GM12878 (cell line): ENCODE results near the gene ALG11. TPM values are rescaled to one million over a fixed set of nuclear protein-coding genes. Genes with fewer than 3 reads are reported as not detected.

ENCODE experiments used
- ATAC-seq: fragments of 200-7000 bp; cut with Tn5 transposase; 3 replicates; pipeline ENCODE4 v1.9.1; 2020; ENCODE audit warnings: mild to moderate bottlenecking, moderate library complexity
- BruUV-seq: library from RNA; stranded (reverse); fragments of 400-500 nt; replicated peaks from 2 replicates; lab custom pipeline; 2021; lab: Mats Ljungman, UMichigan
- CTCF ChIA-PET: fragments of 300-600 bp; sonication (Branson Sonifier 250); formaldehyde crosslinking; extraction: SDS; loops from one replicate; lab custom pipeline; 2021; ENCODE audit warnings: inconsistent platforms; lab: Yijun Ruan, JAX
- POLR2A ChIA-PET: fragments of 350-600 bp; formaldehyde crosslinking; extraction: SDS; loops from one replicate; lab custom pipeline; 2021; ENCODE audit warnings: inconsistent platforms; lab: Charles Lee
- RAD21 ChIA-PET: fragments of 300-600 bp; sonication (Branson Sonifier 250); formaldehyde crosslinking; loops from one replicate; lab custom pipeline; 2023; ENCODE audit warnings: antibody characterized with exemption; ENCODE audit not compliant: unreplicated experiment; lab: Charles Lee
- SMC1A ChIA-PET: fragments of 300-600 bp; sonication (Branson Sonifier 250); formaldehyde crosslinking; loops from one replicate; lab custom pipeline; 2023; ENCODE audit not compliant: unreplicated experiment, uncharacterized antibody; lab: Charles Lee
- DNase-seq: peaks from one replicate; pipeline ENCODE4 v3.0.0-alpha.2; 2011; ENCODE audit warnings: low read depth, low spot score
- FAIRE-seq: peaks from 3 replicates; lab custom pipeline; 2011; peaks lifted over from hg19 to GRCh38; lab: Jason Lieb, UNC
- H2AFZ ChIP-seq: 2 replicates; pipeline ENCODE4 v1.6.0; 2011; ENCODE audit warnings: low read depth, low read length, control low read depth; ENCODE audit not compliant: control insufficient read depth
- H3K27ac ChIP-seq: 2 replicates; pipeline ENCODE4 v1.5.1; 2011; ENCODE audit warnings: control low read depth; ENCODE audit not compliant: control insufficient read depth, insufficient read depth
- H3K27me3 ChIP-seq, 2 experiments: replicated peaks in 1 of 2; 2 replicates each; pipeline versions ENCODE4 v1.6.0 to v1.6.1; 2011; ENCODE audit warnings: low read length in 1 of 2; ENCODE audit not compliant: control insufficient read depth in 2 of 2, insufficient read depth in 2 of 2
- H3K36me3 ChIP-seq, 2 experiments: 2 replicates each; pipeline ENCODE4 v1.5.1; 2011; ENCODE audit warnings: low read length in 1 of 2; ENCODE audit not compliant: control insufficient read depth in 2 of 2, insufficient read depth in 2 of 2
- H3K4me1 ChIP-seq: 2 replicates; pipeline ENCODE4 v1.6.1; 2011; ENCODE audit warnings: mild to moderate bottlenecking, low read length, moderate library complexity, mixed read lengths; ENCODE audit not compliant: control insufficient read depth, insufficient read depth
- H3K4me2 ChIP-seq: 2 replicates; pipeline ENCODE4 v1.6.0; 2011; ENCODE audit warnings: control low read depth; ENCODE audit not compliant: control insufficient read depth, insufficient read depth
- H3K4me3 ChIP-seq: fragments of 200-600 bp; sonication (generic); 2 replicates; pipeline ENCODE4 v1.5.1; 2016
- H3K79me2 ChIP-seq: 2 replicates; pipeline ENCODE4 v1.6.0; 2011; ENCODE audit warnings: low read length; ENCODE audit not compliant: control insufficient read depth, insufficient read depth
- H3K9ac ChIP-seq: 2 replicates; pipeline ENCODE4 v1.8.0; 2011; ENCODE audit warnings: low read length, control low read depth, mixed read lengths; ENCODE audit not compliant: control insufficient read depth, insufficient read depth
- H3K9me3 ChIP-seq: replicated peaks from 3 replicates; pipeline ENCODE4 v1.5.1; 2011; ENCODE audit warnings: mild to moderate bottlenecking, low read length; ENCODE audit not compliant: control insufficient read depth, insufficient read depth
- H4K20me1 ChIP-seq: 2 replicates; pipeline ENCODE4 v1.6.0; 2011; ENCODE audit not compliant: control insufficient read depth, insufficient read depth
- ASH2L ChIP-seq: fragments of 300-600, 200-600 bp; sonication (generic); IDR thresholded peaks from 2 replicates; pipeline ENCODE4 v1.6.1; 2017; ENCODE audit warnings: low read depth, mild to moderate bottlenecking, borderline replicate concordance
- IKZF2 ChIP-seq, 2 experiments: fragments of 450-650 bp; IDR thresholded peaks; 2 replicates each; pipeline ENCODE4 v1.6.1; 2017; ENCODE audit warnings: mild to moderate bottlenecking in 2 of 2, moderate library complexity in 2 of 2
- IRF4 ChIP-seq: IDR thresholded peaks from 2 replicates; pipeline ENCODE4 v1.6.1; 2011; ENCODE audit warnings: low read depth, low read length
- JUNB ChIP-seq: IDR thresholded peaks from 2 replicates; pipeline ENCODE4 v1.6.1; 2016; ENCODE audit warnings: antibody characterized with exemption, mild to moderate bottlenecking
- JUND ChIP-seq: IDR thresholded peaks from 2 replicates; pipeline ENCODE4 v1.6.1; 2012; ENCODE audit warnings: low read depth, mild to moderate bottlenecking, low read length, improper control_type of control experiment, moderate library complexity
- MTA3 ChIP-seq: IDR thresholded peaks from 2 replicates; pipeline ENCODE4 v1.6.1; 2012; ENCODE audit warnings: low read length, inconsistent platforms, borderline replicate concordance
- MYC ChIP-seq: IDR thresholded peaks from 2 replicates; pipeline ENCODE4 v1.6.1; 2011; ENCODE audit warnings: mild to moderate bottlenecking, low read length, moderate library complexity, inconsistent platforms; ENCODE audit not compliant: insufficient read depth, insufficient replicate concordance, insufficient read length, severe bottlenecking
- POLR2AphosphoS2 ChIP-seq: IDR thresholded peaks from 2 replicates; pipeline ENCODE4 v1.6.1; 2011; ENCODE audit warnings: low read depth, mild to moderate bottlenecking, low read length, improper control_type of control experiment, moderate library complexity
- SIN3A ChIP-seq: IDR thresholded peaks from 2 replicates; pipeline ENCODE4 v1.6.1; 2012; ENCODE audit warnings: low read depth, low read length, improper control_type of control experiment
- SREBF2 ChIP-seq: IDR thresholded peaks from 2 replicates; pipeline ENCODE4 v1.6.1; 2012; ENCODE audit warnings: mild to moderate bottlenecking, low read length
- ZNF384 ChIP-seq: IDR thresholded peaks from 2 replicates; pipeline ENCODE4 v1.6.1; 2012; ENCODE audit warnings: low read depth, mild to moderate bottlenecking, low read length, improper control_type of control experiment, borderline replicate concordance
- ZZZ3 ChIP-seq: IDR thresholded peaks from 2 replicates; pipeline ENCODE4 v1.6.1; 2011; ENCODE audit warnings: low read depth; ENCODE audit not compliant: control insufficient read depth, insufficient read length
- WGBS: methylation state at CpG from one replicate; pipeline ENCODE4 v1.1.6; 2016; ENCODE audit warnings: low lambda C conversion rate; ENCODE audit not compliant: insufficient replicate concordance, insufficient coverage; ENCODE audit errors: missing lambda C conversion rate; 5-methylcytosine and 5-hydroxymethylcytosine counted together
- in situ Hi-C: fragments of 300-500 bp; cut with MboI; formaldehyde crosslinking; loops from 9 replicates; pipeline ENCODE4 v1.14.3; 2018; ENCODE audit warnings: mixed read lengths
- intact Hi-C: fragments of 100-400 bp; cut with micrococcal nuclease; formaldehyde crosslinking; loops from one replicate; pipeline ENCODE4 v1.14.2; 2022; ENCODE audit not compliant: unreplicated experiment
- polyA plus RNA-seq, 11 experiments: library from polyadenylated mRNA; depleted of rRNA in 4 of 11; unstranded in 6 of 11; stranded (reverse) in 5 of 11; fragments of >200 nt; fragmentation: Nextera tagmentation in 4 of 11; fragmentation: Illumina TruSeq in 1 of 11; extraction: Ambion mirVana in 4 of 11; extraction: Trizol in 1 of 11; gene quantifications; 1 replicate in 1 of 11; 2 replicates in 10 of 11; pipeline versions ENCODE4 v1.2.1 to v1.2.3, GENCODE V29; 2011 to 2016; ENCODE audit warnings: inconsistent platforms in 2 of 11, missing spikeins in 2 of 11, low read depth in 1 of 11
- total RNA-seq, 4 experiments: library from RNA; depleted of rRNA in 3 of 4; stranded (reverse); fragments of >200 nt in 3 of 4; fragmentation: Illumina TruSeq in 1 of 4; extraction: Trizol in 1 of 4; gene quantifications; 2 replicates each; pipeline versions ENCODE4 v1.2.1 to v1.2.3, GENCODE V29; 2013 to 2021
- TF ChIP-seq, protein P1 (sequence below): IDR thresholded peaks from 2 replicates; pipeline ENCODE4 v1.6.1; 2012; ENCODE audit warnings: low read depth, low read length, improper control_type of control experiment
- TF ChIP-seq, protein P2 (sequence below): fragments of 450-650 bp; IDR thresholded peaks from 2 replicates; pipeline ENCODE4 v1.6.1; 2016; ENCODE audit warnings: mild to moderate bottlenecking, moderate library complexity, borderline replicate concordance
- TF ChIP-seq, protein P3 (sequence below): fragments of 450-650 bp; IDR thresholded peaks from 2 replicates; pipeline ENCODE4 v1.6.1; 2018; ENCODE audit warnings: borderline replicate concordance, mild to moderate bottlenecking; ENCODE audit not compliant: partially characterized antibody
- TF ChIP-seq, protein P4 (sequence below): fragments of 450-650 bp; IDR thresholded peaks from 2 replicates; pipeline ENCODE4 v1.6.1; 2016; ENCODE audit warnings: mild to moderate bottlenecking

Gene ALG11
- total and polyA plus RNA-seq, 10 of the 15 experiments (the other 5 are each of a cell fraction or from before 2014, with no cell fraction given): 8.4 to 27.7 (median 15.6) TPM

DNA sequence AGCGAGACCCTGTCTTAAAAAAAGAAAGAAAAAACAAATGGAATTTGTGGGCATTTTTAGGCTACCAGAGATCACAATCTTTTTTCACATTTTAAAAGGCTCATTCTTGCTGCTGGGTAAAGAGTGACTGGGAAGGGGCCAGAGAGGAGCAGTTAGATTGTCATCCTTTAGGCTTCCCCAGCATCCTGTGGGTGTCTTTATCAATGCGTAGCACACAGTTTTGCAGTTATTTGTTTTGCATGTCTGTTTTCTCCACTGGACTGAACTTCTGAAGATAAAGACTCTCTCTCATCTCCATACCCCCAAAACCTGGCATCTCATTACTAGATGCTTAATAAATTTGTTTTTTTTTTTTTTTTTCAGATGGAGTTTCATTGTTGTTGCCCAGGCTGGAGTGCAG is 10.2 kb downstream of the ALG11 start:
- CTCF ChIA-PET: no interaction called here

More for the DNA sequence above, 10.2 kb downstream of the ALG11 start:
- Histone ChIP-seq H3K4me1 (no peaks in the 10 kb centered on the region), H3K79me2 (no peaks in the 10 kb centered on the region), H3K4me2 (no peak overlapping the region), H3K27ac (no peak overlapping the region), H3K27me3 (no peaks in the 10 kb centered on the region), H3K9me3 (no peaks in the 10 kb centered on the region), H3K9ac (no peak overlapping the region), H3K4me3 (no peak overlapping the region), H4K20me1 (no peaks in the 10 kb centered on the region), H3K36me3 (peaks cover 3 to 8% of the 10 kb centered on the region in 2 experiments; a peak in 3 of 4 replicates), H2AFZ (no peak overlapping the region)
- ChIA-PET RAD21 (no interaction called here), POLR2A (no interaction called here), SMC1A (interaction anchor here (1.1 kb wide), 1 partner anchor 9 kb away, joined by 3 read pairs; no protein-coding TSS in a partner anchor)
- BruUV-seq: no TSS peak
- FAIRE-seq (no peak), DNase-seq (no peak), ATAC-seq (no peak)
- WGBS: 93% methylated on average over 2 of the region's 2 CpGs
- in situ Hi-C loops (no loop called here), intact Hi-C loops (no loop called here)
- no peak for TF ChIP-seq MTA3
- no peak for TF ChIP-seq ZZZ3
- no peak for TF ChIP-seq MYC
- no peak for TF ChIP-seq JUND
- TF ChIP-seq SREBF2: no peak
- no peak for TF ChIP-seq JUNB
- TF ChIP-seq, protein P1, sequence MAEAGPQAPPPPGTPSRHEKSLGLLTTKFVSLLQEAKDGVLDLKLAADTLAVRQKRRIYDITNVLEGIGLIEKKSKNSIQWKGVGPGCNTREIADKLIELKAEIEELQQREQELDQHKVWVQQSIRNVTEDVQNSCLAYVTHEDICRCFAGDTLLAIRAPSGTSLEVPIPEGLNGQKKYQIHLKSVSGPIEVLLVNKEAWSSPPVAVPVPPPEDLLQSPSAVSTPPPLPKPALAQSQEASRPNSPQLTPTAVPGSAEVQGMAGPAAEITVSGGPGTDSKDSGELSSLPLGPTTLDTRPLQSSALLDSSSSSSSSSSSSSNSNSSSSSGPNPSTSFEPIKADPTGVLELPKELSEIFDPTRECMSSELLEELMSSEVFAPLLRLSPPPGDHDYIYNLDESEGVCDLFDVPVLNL: no peak
- TF ChIP-seq, protein P2, sequence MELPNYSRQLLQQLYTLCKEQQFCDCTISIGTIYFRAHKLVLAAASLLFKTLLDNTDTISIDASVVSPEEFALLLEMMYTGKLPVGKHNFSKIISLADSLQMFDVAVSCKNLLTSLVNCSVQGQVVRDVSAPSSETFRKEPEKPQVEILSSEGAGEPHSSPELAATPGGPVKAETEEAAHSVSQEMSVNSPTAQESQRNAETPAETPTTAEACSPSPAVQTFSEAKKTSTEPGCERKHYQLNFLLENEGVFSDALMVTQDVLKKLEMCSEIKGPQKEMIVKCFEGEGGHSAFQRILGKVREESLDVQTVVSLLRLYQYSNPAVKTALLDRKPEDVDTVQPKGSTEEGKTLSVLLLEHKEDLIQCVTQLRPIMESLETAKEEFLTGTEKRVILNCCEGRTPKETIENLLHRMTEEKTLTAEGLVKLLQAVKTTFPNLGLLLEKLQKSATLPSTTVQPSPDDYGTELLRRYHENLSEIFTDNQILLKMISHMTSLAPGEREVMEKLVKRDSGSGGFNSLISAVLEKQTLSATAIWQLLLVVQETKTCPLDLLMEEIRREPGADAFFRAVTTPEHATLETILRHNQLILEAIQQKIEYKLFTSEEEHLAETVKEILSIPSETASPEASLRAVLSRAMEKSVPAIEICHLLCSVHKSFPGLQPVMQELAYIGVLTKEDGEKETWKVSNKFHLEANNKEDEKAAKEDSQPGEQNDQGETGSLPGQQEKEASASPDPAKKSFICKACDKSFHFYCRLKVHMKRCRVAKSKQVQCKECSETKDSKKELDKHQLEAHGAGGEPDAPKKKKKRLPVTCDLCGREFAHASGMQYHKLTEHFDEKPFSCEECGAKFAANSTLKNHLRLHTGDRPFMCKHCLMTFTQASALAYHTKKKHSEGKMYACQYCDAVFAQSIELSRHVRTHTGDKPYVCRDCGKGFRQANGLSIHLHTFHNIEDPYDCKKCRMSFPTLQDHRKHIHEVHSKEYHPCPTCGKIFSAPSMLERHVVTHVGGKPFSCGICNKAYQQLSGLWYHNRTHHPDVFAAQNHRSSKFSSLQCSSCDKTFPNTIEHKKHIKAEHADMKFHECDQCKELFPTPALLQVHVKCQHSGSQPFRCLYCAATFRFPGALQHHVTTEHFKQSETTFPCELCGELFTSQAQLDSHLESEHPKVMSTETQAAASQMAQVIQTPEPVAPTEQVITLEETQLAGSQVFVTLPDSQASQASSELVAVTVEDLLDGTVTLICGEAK: no peak
- no peak for TF ChIP-seq SIN3A
- TF ChIP-seq ASH2L: no peak
- TF ChIP-seq, protein P3, sequence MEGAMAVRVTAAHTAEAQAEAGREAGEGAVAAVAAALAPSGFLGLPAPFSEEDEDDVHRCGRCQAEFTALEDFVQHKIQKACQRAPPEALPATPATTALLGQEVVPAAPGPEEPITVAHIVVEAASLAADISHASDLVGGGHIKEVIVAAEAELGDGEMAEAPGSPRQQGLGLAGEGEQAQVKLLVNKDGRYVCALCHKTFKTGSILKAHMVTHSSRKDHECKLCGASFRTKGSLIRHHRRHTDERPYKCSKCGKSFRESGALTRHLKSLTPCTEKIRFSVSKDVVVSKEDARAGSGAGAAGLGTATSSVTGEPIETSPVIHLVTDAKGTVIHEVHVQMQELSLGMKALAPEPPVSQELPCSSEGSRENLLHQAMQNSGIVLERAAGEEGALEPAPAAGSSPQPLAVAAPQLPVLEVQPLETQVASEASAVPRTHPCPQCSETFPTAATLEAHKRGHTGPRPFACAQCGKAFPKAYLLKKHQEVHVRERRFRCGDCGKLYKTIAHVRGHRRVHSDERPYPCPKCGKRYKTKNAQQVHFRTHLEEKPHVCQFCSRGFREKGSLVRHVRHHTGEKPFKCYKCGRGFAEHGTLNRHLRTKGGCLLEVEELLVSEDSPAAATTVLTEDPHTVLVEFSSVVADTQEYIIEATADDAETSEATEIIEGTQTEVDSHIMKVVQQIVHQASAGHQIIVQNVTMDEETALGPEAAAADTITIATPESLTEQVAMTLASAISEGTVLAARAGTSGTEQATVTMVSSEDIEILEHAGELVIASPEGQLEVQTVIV: no peak
- TF ChIP-seq IRF4: no peak
- TF ChIP-seq, protein P4, sequence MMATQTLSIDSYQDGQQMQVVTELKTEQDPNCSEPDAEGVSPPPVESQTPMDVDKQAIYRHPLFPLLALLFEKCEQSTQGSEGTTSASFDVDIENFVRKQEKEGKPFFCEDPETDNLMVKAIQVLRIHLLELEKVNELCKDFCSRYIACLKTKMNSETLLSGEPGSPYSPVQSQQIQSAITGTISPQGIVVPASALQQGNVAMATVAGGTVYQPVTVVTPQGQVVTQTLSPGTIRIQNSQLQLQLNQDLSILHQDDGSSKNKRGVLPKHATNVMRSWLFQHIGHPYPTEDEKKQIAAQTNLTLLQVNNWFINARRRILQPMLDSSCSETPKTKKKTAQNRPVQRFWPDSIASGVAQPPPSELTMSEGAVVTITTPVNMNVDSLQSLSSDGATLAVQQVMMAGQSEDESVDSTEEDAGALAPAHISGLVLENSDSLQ: no peak
- TF ChIP-seq POLR2AphosphoS2: no peak
- no peak for TF ChIP-seq ZNF384
- TF ChIP-seq IKZF2 (IDR thresholded peaks at IDR 0.05): no peak
